ENCODE results near the gene HOXA7. TPM values are rescaled to one million over a fixed set of nuclear protein-coding genes. Genes with fewer than 3 reads are reported as not detected.
A peak's percentile ranks its signal among the peaks of the same experiment; 100 is the strongest.

The HOXA7 gene
- total RNA-seq, 1 donor from 2014 or later = 8.8 TPM

GRCh38 chr7:27171637-27172314 is 15.3 kb upstream of the HOXA7 start:
- H3K27me3 Mint-ChIP-seq (ENCODE audit: low read depth) = peaks cover 93% of the 10 kb centered on the region
- no peak for DNase-seq (ENCODE audit: low read depth, low spot score)
- H3K9me3 Mint-ChIP-seq = no peaks in the 10 kb centered on the region
- no peak overlapping the region for H3K27ac Mint-ChIP-seq (ENCODE audit: unreplicated experiment)
- TF ChIP-seq CTCF (conservative IDR thresholded peaks at IDR 0.05) = no peak
- H3K36me3 Mint-ChIP-seq (ENCODE audit: low read depth) = peaks cover 2% of the 10 kb centered on the region
- peak overlapping the region; percentile 64 for H3K4me3 Mint-ChIP-seq
- peaks cover 13% of the 10 kb centered on the region for H3K4me1 Mint-ChIP-seq

- peaks cover 2% of the 10 kb centered on the region for H3K36me3 Mint-ChIP-seq (ENCODE audit: low read depth)
- no peaks in the 10 kb centered on the region for H3K9me3 Mint-ChIP-seq
- H3K4me1 Mint-ChIP-seq = peaks cover 13% of the 10 kb centered on the region
- DNase-seq (ENCODE audit: low read depth, low spot score) = no peak
- TF ChIP-seq CTCF (conservative IDR thresholded peaks at IDR 0.05) = no peak
- H3K27me3 Mint-ChIP-seq (ENCODE audit: low read depth) = peaks cover 93% of the 10 kb centered on the region
- no peak overlapping the region for H3K27ac Mint-ChIP-seq (ENCODE audit: unreplicated experiment)
- peak overlapping the region; percentile 22 for H3K4me3 Mint-ChIP-seq
Observed at GRCh38 chr7:27171325-27171636, 14.8 kb upstream of the HOXA7 start.

- Mint-ChIP-seq H3K4me3 (peak overlapping the region; percentile 62), H3K9me3 (no peaks in the 10 kb centered on the region), H3K27me3 (ENCODE audit: low read depth) (peaks cover 93% of the 10 kb centered on the region), H3K4me1 (peaks cover 13% of the 10 kb centered on the region), H3K36me3 (ENCODE audit: low read depth) (peaks cover 3% of the 10 kb centered on the region), H3K27ac (ENCODE audit: unreplicated experiment) (no peak overlapping the region)
- TF ChIP-seq CTCF (conservative IDR thresholded peaks at IDR 0.05) = no peak
- DNase-seq (ENCODE audit: low read depth, low spot score) = no peak
Observed at GRCh38 chr7:27170426-27171324, 14.2 kb upstream of the HOXA7 start.

- H3K9me3 Mint-ChIP-seq = no peaks in the 10 kb centered on the region
- H3K36me3 Mint-ChIP-seq (ENCODE audit: low read depth) = peaks cover 5% of the 10 kb centered on the region
- peaks cover 92% of the 10 kb centered on the region for H3K27me3 Mint-ChIP-seq (ENCODE audit: low read depth)
- no peak overlapping the region for H3K27ac Mint-ChIP-seq (ENCODE audit: unreplicated experiment)
- no peak for TF ChIP-seq CTCF (conservative IDR thresholded peaks at IDR 0.05)
- peaks cover 13% of the 10 kb centered on the region for H3K4me1 Mint-ChIP-seq
- DNase-seq (ENCODE audit: low read depth, low spot score) = no peak
- peak overlapping the region; percentile 62 for H3K4me3 Mint-ChIP-seq
Observed at GRCh38 chr7:27169658-27170425, 13.4 kb upstream of the HOXA7 start.

GRCh38 chr7:27168265-27168947 is 11.9 kb upstream of the HOXA7 start:
- DNase-seq (ENCODE audit: low read depth, low spot score) = no peak
- Mint-ChIP-seq H3K4me3 (peak overlapping the region; percentile 54), H3K27me3 (ENCODE audit: low read depth) (peaks cover 96% of the 10 kb centered on the region), H3K36me3 (ENCODE audit: low read depth) (peaks cover 9% of the 10 kb centered on the region), H3K9me3 (no peaks in the 10 kb centered on the region), H3K27ac (ENCODE audit: unreplicated experiment) (no peak overlapping the region), H3K4me1 (peaks cover 18% of the 10 kb centered on the region)
- TF ChIP-seq CTCF (conservative IDR thresholded peaks at IDR 0.05) = no peak

Data from neural crest cell (in vitro differentiated cells).